GM04504 (cell line): ENCODE data around the gene DKK3.
"Not testable (repeated sequence)": the region's sequence is repeated elsewhere in the genome, so short reads cannot be mapped to it uniquely, and the experiment has no call there.

Experiments
- DNase-seq: peaks from one replicate; pipeline ENCODE4 v3.0.0-alpha.2; 2012; ENCODE audit warnings: low read depth

The DKK3 gene

DNA sequence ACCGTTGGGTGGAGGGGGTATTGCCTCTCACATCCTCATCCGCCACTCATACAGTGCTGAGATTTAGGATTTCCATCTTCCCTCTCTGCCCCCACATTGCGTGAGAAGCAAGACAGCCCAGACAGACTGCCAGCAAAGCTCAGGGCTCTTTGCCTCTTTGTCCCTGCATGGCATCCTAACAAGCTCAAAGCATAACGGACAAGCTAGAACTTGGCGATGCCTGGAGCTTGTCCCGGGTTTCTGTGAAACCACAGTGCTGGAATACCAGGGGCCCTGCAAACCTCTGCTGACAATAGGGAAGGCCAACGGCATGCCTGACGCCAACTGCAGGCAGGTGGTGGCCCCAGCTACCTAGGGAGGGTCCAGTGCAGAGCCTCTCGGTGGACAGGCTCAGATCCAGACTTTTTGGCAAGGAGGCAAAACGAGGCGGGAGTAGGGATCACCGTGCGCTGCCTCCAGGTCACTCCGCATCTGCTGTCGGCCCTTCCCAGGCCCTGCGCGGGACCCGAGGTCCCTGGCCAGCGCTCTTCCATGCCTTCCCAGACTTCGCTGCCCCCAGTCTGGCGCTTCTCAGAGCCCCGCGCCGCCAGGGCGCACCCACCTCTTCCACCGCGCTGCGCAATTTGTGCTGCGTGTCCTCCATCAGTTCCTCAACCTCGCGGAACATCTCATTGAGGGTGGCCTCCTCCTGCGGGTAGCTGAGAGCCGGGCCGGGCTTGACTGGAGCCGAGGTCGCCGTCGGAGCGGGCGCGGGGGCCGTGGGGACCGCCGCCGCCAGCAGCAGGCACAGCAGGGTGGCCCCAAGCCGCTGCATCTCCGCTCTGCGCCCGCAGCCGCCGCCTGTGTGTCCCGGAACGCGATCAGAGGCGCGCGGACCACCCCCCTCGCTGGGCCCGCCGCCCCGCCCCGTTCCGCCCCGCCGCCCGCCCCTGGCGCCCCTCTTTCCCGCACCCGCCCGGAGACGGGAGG is at the start of gene DKK3:
Gene DKK3 (minus strand): TSS at position 858 of the 969 bp plus-strand sequence. CDS start 44 bp downstream, at position 814.
- DNase-seq: no peak

GRCh38 chr11:12057299-12057980 is 49.0 kb upstream of the DKK3 start:
- no peak for DNase-seq

- no peak for DNase-seq
Observed at GRCh38 chr11:12056119-12056518, 47.7 kb upstream of the DKK3 start.

- DNase-seq: peak; percentile 82
Observed at GRCh38 chr11:12053606-12054361, 45.4 kb upstream of the DKK3 start.

- DNase-seq: no peak
Observed at GRCh38 chr11:12052676-12053605, 44.5 kb upstream of the DKK3 start.

- DNase-seq: no peak
Observed at GRCh38 chr11:12051287-12051662, 42.8 kb upstream of the DKK3 start.

GRCh38 chr11:12050470-12051286 is 42.3 kb upstream of the DKK3 start:
- no peak for DNase-seq

DNA sequence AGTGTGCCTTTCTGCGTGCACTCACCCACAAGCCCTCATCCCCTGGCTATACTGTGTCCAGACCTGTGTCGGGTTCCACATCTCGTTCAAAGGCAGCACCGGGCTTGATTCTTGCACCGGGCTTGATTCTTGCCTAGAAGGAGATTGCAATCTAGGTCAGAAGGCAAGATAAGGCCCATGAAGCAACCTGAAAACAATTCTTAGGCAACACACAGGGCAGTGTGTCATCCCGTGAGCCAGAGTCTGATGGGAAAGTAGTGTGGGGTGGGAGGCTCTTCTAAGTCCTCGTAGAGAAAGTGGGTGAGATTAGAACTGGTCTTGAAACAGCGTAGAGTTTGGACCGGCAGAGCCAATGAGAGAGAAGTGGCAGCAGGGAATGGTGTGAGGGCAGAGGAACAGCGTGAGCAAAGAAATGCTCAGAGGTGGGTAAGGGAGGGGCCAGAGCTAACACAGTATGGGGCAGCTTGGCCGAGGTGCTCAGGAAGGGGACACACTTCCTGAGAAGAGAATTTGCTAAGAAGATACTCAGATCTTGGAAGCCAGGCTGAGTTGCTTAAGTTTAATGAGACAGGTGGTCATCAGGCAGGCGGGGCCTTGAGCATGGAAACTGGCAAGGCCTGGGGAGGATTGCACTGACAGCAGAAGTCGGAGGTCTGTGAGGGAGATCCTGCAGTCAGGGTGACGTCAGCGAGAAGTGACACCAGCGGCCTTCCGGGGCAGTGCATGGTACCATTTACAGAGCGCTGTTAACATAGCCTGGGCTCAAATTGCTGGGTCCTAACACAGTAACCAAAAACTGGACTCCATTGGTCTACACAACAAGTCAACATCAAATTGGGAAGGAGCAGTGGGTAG is 40.7 kb upstream of the DKK3 start:
- DNase-seq: no peak

- DNase-seq: no peak
Observed at GRCh38 chr11:12046636-12047236, 38.3 kb upstream of the DKK3 start.

DNA sequence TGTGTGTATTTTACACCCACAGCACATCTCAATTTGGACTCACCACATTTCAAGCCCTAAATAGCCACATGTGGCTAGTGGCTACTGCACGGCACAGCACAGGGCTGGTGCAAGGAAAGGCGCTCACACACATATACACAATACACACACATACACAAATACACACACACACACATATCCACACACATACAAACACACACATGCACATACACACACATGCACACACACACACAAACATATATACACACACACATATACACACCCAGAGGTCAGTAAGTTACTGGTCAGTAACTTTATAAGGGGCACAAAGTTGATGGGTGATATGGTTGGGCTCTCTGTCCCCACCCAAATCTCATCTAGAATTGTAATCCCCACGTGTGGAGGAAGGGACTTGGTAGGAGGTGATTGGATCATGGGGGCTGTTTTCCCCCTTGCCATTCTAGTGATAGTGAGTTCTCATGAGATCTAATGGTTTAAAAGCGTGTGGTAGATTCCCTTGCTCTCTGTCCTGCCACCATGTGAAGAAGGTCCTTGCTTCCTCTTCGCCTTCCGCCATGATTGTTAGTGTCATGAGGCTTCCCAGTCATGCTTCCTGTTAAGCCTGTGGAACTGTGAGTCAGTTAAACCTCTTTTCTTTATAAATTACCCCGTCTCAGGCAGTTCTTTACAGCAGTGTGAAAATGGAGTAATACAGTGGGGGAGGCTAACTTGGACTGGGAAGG is 37.6 kb upstream of the DKK3 start:
- DNase-seq: no peak

- no peak for DNase-seq
Observed at GRCh38 chr11:12044799-12045198, 36.4 kb upstream of the DKK3 start.

DNA sequence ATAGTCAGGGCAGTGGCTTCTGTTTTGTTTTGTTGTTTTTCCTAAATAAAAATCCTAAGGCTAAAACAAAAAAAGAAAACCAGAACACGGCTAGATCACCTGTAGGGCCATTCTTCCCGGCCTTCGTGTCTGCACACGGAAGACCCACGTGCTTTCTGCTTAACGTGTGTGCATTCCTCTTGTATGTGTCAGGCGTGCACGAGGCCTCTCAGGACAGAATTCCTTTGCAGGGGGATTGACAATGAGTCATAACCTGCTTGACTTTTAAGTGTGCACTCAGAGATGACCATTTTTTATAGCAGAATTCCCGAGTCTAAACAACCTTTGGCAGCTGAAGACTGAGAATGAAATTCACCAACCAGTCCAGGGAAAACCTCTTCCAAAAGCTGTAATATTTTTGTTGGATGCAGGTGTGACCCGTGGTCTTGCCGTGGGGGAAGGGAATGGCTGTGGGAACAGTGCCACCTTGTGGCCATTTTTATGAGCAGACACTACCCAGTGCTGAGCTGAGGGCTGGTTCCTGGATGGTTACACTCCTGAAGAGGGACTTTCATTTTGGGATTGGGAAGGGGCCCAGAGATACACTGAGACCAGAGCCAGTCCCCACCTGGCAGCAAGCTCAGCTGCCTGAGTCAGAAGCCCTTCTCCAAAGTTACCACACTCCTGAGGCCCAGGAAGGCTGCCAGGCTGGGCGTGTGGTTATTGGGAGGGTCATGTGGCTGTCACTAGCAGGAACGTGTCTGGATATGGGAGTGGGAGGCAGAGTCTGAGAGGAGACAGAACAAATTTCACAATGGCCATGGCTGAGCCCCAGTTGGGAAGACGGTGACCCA is 35.7 kb upstream of the DKK3 start:
- peak; percentile 92 for DNase-seq

GRCh38 chr11:12043221-12043620 is 34.8 kb upstream of the DKK3 start:
- no peak for DNase-seq

- DNase-seq: peak; percentile 95
Observed at GRCh38 chr11:12042215-12042676, 33.8 kb upstream of the DKK3 start.

DNA sequence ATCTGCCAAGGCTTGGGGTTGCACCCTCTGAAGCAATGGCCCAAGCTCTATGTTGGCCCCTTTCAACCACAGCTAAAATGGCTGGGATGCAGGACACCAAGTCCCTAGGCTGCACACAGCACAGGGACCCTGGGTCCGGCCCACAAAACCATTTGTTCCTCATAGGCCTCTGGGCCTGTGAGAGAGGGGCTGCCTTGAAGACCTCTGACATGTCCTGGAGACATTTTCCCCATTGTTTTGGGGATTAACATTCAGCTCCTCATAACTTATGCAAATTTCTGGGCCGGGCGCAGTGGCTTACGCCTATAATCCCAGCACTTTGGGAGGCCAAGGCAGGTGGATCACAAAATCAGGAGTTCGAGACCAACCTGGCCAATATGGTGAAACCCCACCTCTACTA is 32.3 kb upstream of the DKK3 start:
- not testable (repeated sequence) for DNase-seq

- DNase-seq: no peak
Observed at GRCh38 chr11:12032968-12033367, 24.5 kb upstream of the DKK3 start.

DNA sequence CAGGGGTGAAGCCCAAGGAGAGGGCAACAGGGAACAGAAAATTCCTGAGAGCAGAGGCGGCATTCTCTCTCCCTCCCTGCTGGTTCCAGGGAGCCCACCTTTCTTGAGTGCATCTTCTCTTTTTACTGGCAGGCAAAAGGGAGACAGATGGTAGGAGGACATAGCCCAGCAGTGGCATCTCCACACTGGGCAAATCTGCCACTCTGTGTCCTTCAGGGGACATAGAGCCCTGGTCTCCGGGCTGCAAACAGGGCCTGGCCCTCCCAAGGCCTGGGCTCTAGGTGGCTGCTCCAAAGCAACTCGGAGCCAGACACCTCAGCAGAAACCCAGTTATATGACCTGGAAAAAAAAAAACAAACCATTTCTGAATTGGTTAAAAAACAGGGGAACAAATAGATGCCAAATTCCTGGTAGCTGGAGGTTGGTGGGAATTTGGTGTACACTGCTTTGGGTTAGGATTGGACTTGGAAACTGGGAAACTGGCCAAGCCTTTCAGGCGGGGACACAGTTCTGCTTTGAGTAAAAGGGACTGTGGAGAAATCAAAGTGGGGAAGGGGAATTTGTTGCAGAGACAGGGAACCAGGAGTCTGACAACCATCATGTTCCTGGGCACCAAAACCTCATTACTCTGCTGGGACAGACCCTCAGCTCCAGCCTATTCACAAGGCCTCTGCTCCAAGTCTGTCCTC is 23.6 kb upstream of the DKK3 start:
- no peak for DNase-seq
